Measurements from ENCODE around the gene KRT83. TPM values are rescaled to one million over a fixed set of nuclear protein-coding genes. Genes with fewer than 3 reads are reported as not detected.

The KRT83 gene
- total and polyA plus RNA-seq, 2 donors (not counting 1 experiment from before 2014, with no cell fraction given) = not detected

DNA sequence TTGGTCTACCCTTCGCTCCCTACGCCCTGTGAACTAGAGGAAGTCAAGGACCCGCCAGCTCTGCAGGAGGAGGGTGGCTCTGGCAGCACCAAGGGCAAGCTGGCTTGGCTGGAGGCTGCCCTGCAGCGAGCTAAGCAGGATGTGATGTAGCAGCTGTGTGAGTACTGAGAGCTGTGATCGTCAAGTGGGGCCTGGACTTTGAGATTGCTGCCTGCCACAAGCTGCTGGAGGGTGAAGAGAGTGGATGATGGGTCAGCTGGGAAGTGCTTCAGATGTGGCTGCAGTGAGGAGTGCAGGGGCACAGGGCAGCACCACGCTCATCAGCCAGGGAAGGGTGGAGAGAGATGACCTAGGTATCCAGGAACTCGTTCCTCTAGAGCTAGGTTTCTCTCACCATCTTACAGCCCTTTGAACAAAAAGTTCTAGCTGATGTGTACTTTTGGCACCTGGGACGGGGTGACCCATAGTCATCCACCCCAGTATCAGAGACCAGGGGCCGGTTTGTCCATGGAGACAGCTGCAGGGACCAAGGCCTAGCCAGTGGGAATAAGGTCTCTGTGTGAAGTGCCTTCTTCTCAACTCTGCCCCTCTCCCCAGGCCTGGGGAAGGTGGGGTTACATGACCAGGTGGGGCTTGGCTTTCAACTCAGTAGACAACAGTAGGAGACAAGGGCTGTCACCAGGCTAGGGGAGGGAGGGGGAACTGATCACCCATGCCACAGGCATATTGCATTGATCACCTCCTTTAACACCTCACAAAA, 43.5 kb downstream of the KRT83 start:
- intact Hi-C loops (cut with micrococcal nuclease) = no loop called here
- no peak overlapping the region for H3K9ac ChIP-seq (ENCODE audit: low read length)

DNA sequence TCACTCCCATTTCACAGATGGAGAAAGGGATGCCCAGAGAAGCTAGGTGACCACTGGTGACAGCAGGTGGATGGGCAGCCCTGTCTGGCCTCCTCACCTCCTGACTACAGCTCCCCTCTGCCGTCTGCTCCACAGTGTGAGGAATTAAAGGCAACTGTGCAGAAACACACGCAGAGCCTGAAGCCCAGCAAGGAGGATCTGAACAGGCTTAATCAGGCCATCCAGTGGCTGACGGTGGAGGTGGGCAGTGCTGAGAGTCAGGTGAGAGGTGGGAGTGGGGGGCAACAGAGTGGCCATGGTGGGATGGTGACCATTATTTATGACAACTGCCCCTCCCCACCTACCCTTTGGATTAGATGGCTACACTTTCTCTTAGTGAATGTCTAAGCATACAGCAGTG, 45.5 kb downstream of the KRT83 start:
- Mint-ChIP-seq H3K9me3 (ENCODE audit: insufficient read depth) (no peaks in the 10 kb centered on the region), H3K27me3 (peaks cover 56% of the 10 kb centered on the region), H3K27ac (no peak overlapping the region), H3K4me1 (peaks cover 6% of the 10 kb centered on the region), H3K4me3 (no peak overlapping the region)
- Histone ChIP-seq H3K4me1 (ENCODE audit: control insufficient read depth in 2 of 2, insufficient read depth in 2 of 2, low read length in 2 of 2) (peaks cover 4% of the 10 kb centered on the region in 2 donors), H3K27me3 (replicated peaks in 1 of 4; ENCODE audit: control extremely low read depth in 1 of 4, control insufficient read depth in 3 of 4, insufficient read depth in 4 of 4, low read length in 3 of 4) (peaks cover 0 to 27% (median 5%) of the 10 kb centered on the region in 4 experiments), H3K4me2 (replicated peaks; ENCODE audit: low read depth, low read length, poor library complexity, severe bottlenecking) (no peak overlapping the region), H3K4me3 (ENCODE audit: control extremely low read depth in 1 of 5, extremely low read depth in 1 of 5, insufficient read depth in 1 of 5, low read depth in 2 of 5, low read length in 4 of 5) (no peak overlapping the region), H3K36me3 (replicated peaks in 1 of 2; ENCODE audit: control extremely low read depth in 1 of 2, control insufficient read depth in 1 of 2, extremely low read depth in 1 of 2, insufficient read depth in 2 of 2, low read length in 1 of 2) (no peaks in the 10 kb centered on the region), H3K9ac (ENCODE audit: low read length) (no peak overlapping the region), H4K20me1 (ENCODE audit: control insufficient read depth, insufficient read depth, low read length, poor library complexity, severe bottlenecking) (no peaks in the 10 kb centered on the region), H3K9me3 (ENCODE audit: control extremely low read depth in 1 of 3, control insufficient read depth in 2 of 3, insufficient read depth in 1 of 3, low read length in 2 of 3) (no peaks in the 10 kb centered on the region), H3K27ac (ENCODE audit: low read length in 2 of 2) (no peak overlapping the region), H2AFZ (ENCODE audit: insufficient read depth, low read depth, low read length, poor library complexity, severe bottlenecking) (no peak overlapping the region), H3K79me2 (ENCODE audit: control insufficient read depth, insufficient read depth, low read length) (no peaks in the 10 kb centered on the region)
- intact Hi-C loops (cut with micrococcal nuclease) = no loop called here
- no peak for ATAC-seq (ENCODE audit: low read depth)
- no peak for TF ChIP-seq EZH2 (IDR thresholded peaks at IDR 0.05; ENCODE audit: borderline replicate concordance, insufficient read depth, low read depth, low read length, poor library complexity, severe bottlenecking)
- TF ChIP-seq, protein P1, sequence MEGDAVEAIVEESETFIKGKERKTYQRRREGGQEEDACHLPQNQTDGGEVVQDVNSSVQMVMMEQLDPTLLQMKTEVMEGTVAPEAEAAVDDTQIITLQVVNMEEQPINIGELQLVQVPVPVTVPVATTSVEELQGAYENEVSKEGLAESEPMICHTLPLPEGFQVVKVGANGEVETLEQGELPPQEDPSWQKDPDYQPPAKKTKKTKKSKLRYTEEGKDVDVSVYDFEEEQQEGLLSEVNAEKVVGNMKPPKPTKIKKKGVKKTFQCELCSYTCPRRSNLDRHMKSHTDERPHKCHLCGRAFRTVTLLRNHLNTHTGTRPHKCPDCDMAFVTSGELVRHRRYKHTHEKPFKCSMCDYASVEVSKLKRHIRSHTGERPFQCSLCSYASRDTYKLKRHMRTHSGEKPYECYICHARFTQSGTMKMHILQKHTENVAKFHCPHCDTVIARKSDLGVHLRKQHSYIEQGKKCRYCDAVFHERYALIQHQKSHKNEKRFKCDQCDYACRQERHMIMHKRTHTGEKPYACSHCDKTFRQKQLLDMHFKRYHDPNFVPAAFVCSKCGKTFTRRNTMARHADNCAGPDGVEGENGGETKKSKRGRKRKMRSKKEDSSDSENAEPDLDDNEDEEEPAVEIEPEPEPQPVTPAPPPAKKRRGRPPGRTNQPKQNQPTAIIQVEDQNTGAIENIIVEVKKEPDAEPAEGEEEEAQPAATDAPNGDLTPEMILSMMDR (IDR thresholded peaks at IDR 0.05) = no peak
- POLR2A ChIA-PET = no interaction called here
- CTCF ChIA-PET = no interaction called here
- WGBS (ENCODE audit: insufficient coverage) = 80% methylated on average over 1 of the region's 3 CpGs
- DNase-seq = no peak

More for the DNA sequence above, 43.5 kb downstream of the KRT83 start:
- Histone ChIP-seq H4K20me1 (ENCODE audit: control insufficient read depth, insufficient read depth, low read length, poor library complexity, severe bottlenecking) (no peaks in the 10 kb centered on the region), H3K9me3 (ENCODE audit: control extremely low read depth in 1 of 3, control insufficient read depth in 2 of 3, insufficient read depth in 1 of 3, low read length in 2 of 3) (no peaks in the 10 kb centered on the region), H3K36me3 (replicated peaks in 1 of 2; ENCODE audit: control extremely low read depth in 1 of 2, control insufficient read depth in 1 of 2, extremely low read depth in 1 of 2, insufficient read depth in 2 of 2, low read length in 1 of 2) (no peaks in the 10 kb centered on the region), H3K4me2 (replicated peaks; ENCODE audit: low read depth, low read length, poor library complexity, severe bottlenecking) (no peak overlapping the region), H3K4me1 (ENCODE audit: control insufficient read depth in 2 of 2, insufficient read depth in 2 of 2, low read length in 2 of 2) (peaks cover 4% of the 10 kb centered on the region in 2 donors), H3K27ac (ENCODE audit: low read length in 2 of 2) (no peak overlapping the region), H3K27me3 (replicated peaks in 1 of 4; ENCODE audit: control extremely low read depth in 1 of 4, control insufficient read depth in 3 of 4, insufficient read depth in 4 of 4, low read length in 3 of 4) (peaks cover 0 to 29% (median 5%) of the 10 kb centered on the region in 4 experiments), H2AFZ (ENCODE audit: insufficient read depth, low read depth, low read length, poor library complexity, severe bottlenecking) (no peak overlapping the region), H3K4me3 (ENCODE audit: control extremely low read depth in 1 of 5, extremely low read depth in 1 of 5, insufficient read depth in 1 of 5, low read depth in 2 of 5, low read length in 4 of 5) (no peak overlapping the region), H3K79me2 (ENCODE audit: control insufficient read depth, insufficient read depth, low read length) (no peaks in the 10 kb centered on the region)
- H3K9me3 Mint-ChIP-seq (ENCODE audit: insufficient read depth) = no peaks in the 10 kb centered on the region
- DNase-seq = no peak
- TF ChIP-seq, protein P1 (IDR thresholded peaks at IDR 0.05) = no peak
- TF ChIP-seq EZH2 (IDR thresholded peaks at IDR 0.05; ENCODE audit: borderline replicate concordance, insufficient read depth, low read depth, low read length, poor library complexity, severe bottlenecking) = no peak
- ChIA-PET POLR2A (no interaction called here), CTCF (interaction anchor here (0.7 to 2.8 kb wide), 7 partner anchors 9 to 630 kb away, joined by 3 to 11 read pairs (median 3); no protein-coding TSS in a partner anchor)
- H3K4me3 Mint-ChIP-seq = no peak overlapping the region
- H3K4me1 Mint-ChIP-seq = peaks cover 6% of the 10 kb centered on the region
- no peak overlapping the region for H3K27ac Mint-ChIP-seq
- WGBS (ENCODE audit: insufficient coverage) = 63% methylated on average over 5 of the region's 9 CpGs
- H3K27me3 Mint-ChIP-seq = peaks cover 57% of the 10 kb centered on the region
- ATAC-seq (ENCODE audit: low read depth) = no peak
